GM12874 (cell line): ENCODE measurements around the gene RARA.

Source experiments
- CTCF ChIP-seq: IDR thresholded peaks from 2 replicates; pipeline ENCODE4 v1.5.1; 2011; ENCODE audit warnings: low read depth, mild to moderate bottlenecking, control low read depth, low read length, moderate library complexity; ENCODE audit not compliant: insufficient read depth

Gene RARA

DNA sequence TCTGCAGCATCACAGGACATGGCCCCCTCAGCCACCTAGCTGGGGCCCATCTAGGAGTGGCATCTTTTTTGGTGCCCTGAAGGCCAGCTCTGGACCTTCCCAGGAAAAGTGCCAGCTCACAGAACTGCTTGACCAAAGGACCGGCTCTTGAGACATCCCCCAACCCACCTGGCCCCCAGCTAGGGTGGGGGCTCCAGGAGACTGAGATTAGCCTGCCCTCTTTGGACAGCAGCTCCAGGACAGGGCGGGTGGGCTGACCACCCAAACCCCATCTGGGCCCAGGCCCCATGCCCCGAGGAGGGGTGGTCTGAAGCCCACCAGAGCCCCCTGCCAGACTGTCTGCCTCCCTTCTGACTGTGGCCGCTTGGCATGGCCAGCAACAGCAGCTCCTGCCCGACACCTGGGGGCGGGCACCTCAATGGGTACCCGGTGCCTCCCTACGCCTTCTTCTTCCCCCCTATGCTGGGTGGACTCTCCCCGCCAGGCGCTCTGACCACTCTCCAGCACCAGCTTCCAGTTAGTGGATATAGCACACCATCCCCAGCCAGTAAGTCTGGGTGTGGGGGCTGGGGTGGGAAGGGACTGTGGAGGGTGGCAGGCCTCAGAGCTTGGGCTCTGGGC, 22.0 kb downstream of the RARA start:
- TF ChIP-seq CTCF, result no peak

DNA sequence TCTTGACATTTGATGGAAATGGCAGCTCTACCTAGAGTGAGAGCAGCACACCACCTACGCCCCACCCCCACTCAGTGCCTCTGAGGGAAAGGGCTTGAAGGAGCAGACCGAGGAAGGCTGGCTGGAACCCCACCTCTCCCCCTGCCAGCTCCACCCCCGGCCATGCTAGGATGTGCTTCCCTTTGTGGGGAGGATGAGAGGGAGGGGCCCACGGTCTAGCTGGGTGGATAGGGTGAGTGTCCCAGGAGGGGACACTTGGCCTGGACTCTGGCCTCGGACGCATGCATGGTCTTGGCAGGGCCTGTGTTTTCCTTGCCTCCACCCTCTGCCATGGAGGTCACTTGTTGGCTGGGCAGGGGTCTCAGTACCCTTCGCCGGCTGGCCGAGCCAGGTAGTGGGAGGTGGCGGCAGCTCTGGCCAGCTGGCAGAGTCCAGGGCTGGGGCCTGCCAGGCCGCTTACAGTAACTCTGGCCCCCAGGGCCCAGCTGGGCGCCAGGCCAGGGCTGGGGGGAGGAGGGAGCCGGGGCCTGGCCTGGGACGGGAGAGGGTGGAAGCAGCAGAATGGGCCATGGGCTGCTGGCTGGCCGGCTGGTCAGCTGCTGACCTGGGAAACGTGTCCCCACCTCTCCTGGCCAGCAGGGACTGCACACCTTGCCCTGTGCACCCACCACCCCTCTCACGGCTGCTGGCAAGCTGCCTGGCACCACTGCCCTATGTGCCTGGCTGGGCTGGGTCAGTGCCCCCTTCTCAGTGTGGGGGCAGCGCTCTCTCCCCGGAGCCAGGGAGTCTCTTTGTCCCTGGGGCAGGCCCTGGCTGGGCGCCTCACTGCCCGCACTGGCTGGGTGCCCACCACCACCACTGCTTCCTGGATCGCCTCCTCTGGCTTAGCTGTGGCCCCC, 23.0 kb downstream of the RARA start:
- TF ChIP-seq CTCF, result no peak

DNA sequence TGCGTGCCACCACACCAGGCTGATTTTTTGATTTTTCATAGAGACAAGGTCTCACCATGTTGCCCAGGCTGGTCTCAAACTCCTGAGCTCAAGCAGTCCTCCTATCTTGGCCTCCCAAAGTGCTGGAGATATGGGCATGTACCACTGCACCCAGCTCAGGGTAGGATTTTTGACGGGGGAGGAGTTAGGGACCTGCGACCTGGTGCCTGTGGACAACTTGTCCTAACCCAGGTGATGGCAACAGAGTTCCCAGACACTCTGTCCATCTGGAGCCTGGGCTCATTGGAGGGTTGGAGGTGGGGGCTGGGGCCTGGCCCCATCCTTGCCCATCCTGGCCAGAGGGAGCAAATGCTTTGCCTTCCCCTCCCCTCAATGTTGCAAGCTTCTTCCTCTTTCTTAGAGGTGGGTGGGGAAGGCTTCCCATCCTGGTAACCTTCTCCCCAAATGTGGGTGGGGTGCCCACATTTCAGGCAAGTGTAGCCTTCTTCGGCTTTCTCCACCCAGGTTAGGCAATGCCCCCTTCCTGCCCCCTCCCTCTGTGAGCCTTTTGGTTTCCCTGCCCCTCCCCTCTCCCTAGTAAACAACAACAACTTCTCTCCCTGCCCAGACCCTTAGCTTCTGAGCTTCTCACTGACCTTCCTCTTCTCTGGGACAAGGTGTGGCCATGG, 24.9 kb downstream of the RARA start:
- TF ChIP-seq CTCF, result no peak

- no peak for TF ChIP-seq CTCF
Observed at GRCh38 chr17:40335620-40336019, 26.6 kb downstream of the RARA start.

- no peak for TF ChIP-seq CTCF
Observed at GRCh38 chr17:40337351-40337750, 28.4 kb downstream of the RARA start.

DNA sequence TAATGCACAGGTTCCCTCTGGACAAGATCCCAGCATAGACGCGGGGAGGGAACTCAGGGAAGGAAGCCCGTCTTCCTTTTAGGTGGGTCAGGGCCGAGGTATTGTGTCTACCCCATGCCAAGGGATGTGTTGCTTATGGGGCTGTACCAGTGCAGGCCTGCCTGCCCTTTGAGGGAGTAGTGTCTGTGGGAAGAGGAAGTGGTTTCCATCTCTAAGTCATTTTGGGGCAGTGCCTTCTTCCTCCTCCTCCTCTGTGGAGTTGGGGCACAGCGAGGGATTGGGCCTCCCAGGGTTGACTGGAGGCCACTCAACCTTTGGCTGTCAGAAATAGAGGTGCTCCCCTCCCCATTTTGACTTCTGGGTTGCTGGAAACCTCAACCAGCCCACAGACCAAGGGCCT, 29.1 kb downstream of the RARA start:
- no peak for TF ChIP-seq CTCF

GRCh38 chr17:40338941-40339649, 30.1 kb downstream of the RARA start:
- TF ChIP-seq CTCF, result no peak
